Psoas muscle (tissue), 8 donors: ENCODE measurements around the gene JPH2. TPM values are rescaled to one million over a fixed set of nuclear protein-coding genes. Genes with fewer than 3 reads are reported as not detected.

ENCODE experiments used
- ATAC-seq, 4 donors: fragments of 200-7000 bp; cut with Tn5 transposase; one replicate each; pipeline ENCODE4 v1.9.1; 2020; ENCODE audit warnings: moderate library complexity in 3 of 4, mild to moderate bottlenecking in 2 of 4
- DNase-seq, 2 donors: peaks; one replicate each; pipeline ENCODE4 v3.0.0-alpha.2; 2020
- H3K27ac ChIP-seq: fragments of 200-600 bp; one replicate; pipeline ENCODE4 v1.8.0; 2022
- H3K27me3 ChIP-seq, 3 donors: fragments of 200-600 bp in 1 of 3; one replicate each; pipeline versions ENCODE4 v1.6.1 to v1.8.0; 2013 to 2022; ENCODE audit warnings: low read length in 2 of 3, mild to moderate bottlenecking in 2 of 3, moderate library complexity in 1 of 3; ENCODE audit not compliant: insufficient read depth in 3 of 3
- H3K36me3 ChIP-seq, 2 donors: fragments of 200-600 bp in 1 of 2; one replicate each; pipeline versions ENCODE4 v1.6.1 to v1.8.0; 2013 to 2022; ENCODE audit warnings: low read depth in 1 of 2, mild to moderate bottlenecking in 1 of 2, moderate library complexity in 1 of 2; ENCODE audit not compliant: insufficient read depth in 1 of 2
- H3K4me1 ChIP-seq: fragments of 200-600 bp; one replicate; pipeline ENCODE4 v1.8.0; 2022
- H3K4me3 ChIP-seq: fragments of 200-600 bp; one replicate; pipeline ENCODE4 v1.8.0; 2022; ENCODE audit warnings: mild to moderate bottlenecking
- H3K9me3 ChIP-seq: fragments of 200-600 bp; one replicate; pipeline ENCODE4 v1.8.0; 2022
- WGBS, 3 donors: extraction: QIAGEN DNeasy Blood & Tissue Kit; methylation state at CpG; one replicate each; pipeline versions ENCODE4 v1.1.6 to v1.1.7; 2013; 5-methylcytosine and 5-hydroxymethylcytosine counted together
- intact Hi-C, 2 donors: fragments of 100-400 bp; cut with DNase I; formaldehyde crosslinking; loops; one replicate each; pipeline versions ENCODE4 v1.11.0 to v1.14.2; 2022
- polyA plus RNA-seq, 3 donors: library from polyadenylated mRNA; stranded (reverse); fragments of 200-250 nt; gene quantifications; one replicate each; pipeline ENCODE4 v1.2.3, GENCODE V29; 2013
- total RNA-seq, 4 donors: library from RNA; stranded (reverse); fragmentation: NEBNext Ultra II Directional in 2 of 4; extraction: Animal tissue kit (Norgen Biotek cat#: 25700) in 2 of 4; gene quantifications; one replicate each; pipeline versions ENCODE4 v1.2.1 to v1.2.4, GENCODE V29; 2021 to 2023
- TF ChIP-seq, protein P1 (sequence below): fragments of 200-600 bp; IDR thresholded peaks from one replicate; pipeline ENCODE4 v1.8.0; 2022; ENCODE audit warnings: antibody characterized with exemption
- donor health status: healthy with polysubstance abuse.
- donor health status: DM: no; HTN: no; CAD: no; lungs with moderate emphysema.
- donor health status: Bipolar disorder and iron deficiency.
- donor health status: healthy.
- donor health status: DM: yes; HTN: yes; CAD: no.
- donor health status: DM: no; HTN: no; CAD: no.
- donor health status: DM: no; HTN: no; CAD: no.
- donor health status: DM: yes; HTN: yes; CAD: no.

The JPH2 gene
- total and polyA plus RNA-seq, 7 donors: 13.5 to 145 (median 48.0) TPM

- H3K9me3 ChIP-seq: no peaks in the 10 kb centered on the region
- WGBS, 3 donors: 46 to 64% (median 48%) methylated on average over 8 of the region's 8 CpGs
- peak overlapping the region; percentile 53 for H3K4me3 ChIP-seq
- TF ChIP-seq, protein P1, sequence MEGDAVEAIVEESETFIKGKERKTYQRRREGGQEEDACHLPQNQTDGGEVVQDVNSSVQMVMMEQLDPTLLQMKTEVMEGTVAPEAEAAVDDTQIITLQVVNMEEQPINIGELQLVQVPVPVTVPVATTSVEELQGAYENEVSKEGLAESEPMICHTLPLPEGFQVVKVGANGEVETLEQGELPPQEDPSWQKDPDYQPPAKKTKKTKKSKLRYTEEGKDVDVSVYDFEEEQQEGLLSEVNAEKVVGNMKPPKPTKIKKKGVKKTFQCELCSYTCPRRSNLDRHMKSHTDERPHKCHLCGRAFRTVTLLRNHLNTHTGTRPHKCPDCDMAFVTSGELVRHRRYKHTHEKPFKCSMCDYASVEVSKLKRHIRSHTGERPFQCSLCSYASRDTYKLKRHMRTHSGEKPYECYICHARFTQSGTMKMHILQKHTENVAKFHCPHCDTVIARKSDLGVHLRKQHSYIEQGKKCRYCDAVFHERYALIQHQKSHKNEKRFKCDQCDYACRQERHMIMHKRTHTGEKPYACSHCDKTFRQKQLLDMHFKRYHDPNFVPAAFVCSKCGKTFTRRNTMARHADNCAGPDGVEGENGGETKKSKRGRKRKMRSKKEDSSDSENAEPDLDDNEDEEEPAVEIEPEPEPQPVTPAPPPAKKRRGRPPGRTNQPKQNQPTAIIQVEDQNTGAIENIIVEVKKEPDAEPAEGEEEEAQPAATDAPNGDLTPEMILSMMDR: no peak
- H3K36me3 ChIP-seq: no peaks in the 10 kb centered on the region
- intact Hi-C loops: no loop called here
- H3K4me1 ChIP-seq: peaks cover 43% of the 10 kb centered on the region
- no peaks in the 10 kb centered on the region for H3K27me3 ChIP-seq
- peak in 1 of 2 donors; percentile 6 for DNase-seq
- ATAC-seq: peak; percentile 43 to 81 (median 76)
- H3K27ac ChIP-seq: peak overlapping the region; percentile 80
Observed at GRCh38 chr20:44123874-44124535, 63.0 kb downstream of the JPH2 start.

GRCh38 chr20:44123251-44123650, 63.7 kb downstream of the JPH2 start:
- peaks cover 43% of the 10 kb centered on the region for H3K4me1 ChIP-seq
- no peaks in the 10 kb centered on the region for H3K36me3 ChIP-seq
- intact Hi-C loops: no loop called here
- H3K9me3 ChIP-seq: no peaks in the 10 kb centered on the region
- no peaks in the 10 kb centered on the region for H3K27me3 ChIP-seq
- peak; percentile 23 to 44 (median 32) for ATAC-seq
- DNase-seq: no peak
- TF ChIP-seq, protein P1: no peak
- peak overlapping the region; percentile 80 for H3K27ac ChIP-seq
- peak overlapping the region; percentile 53 for H3K4me3 ChIP-seq
- WGBS, 3 donors: 40 to 68% (median 57%) methylated on average over 7 of the region's 7 CpGs

GRCh38 chr20:44120676-44121425, 66.1 kb downstream of the JPH2 start:
- DNase-seq (no peak), ATAC-seq (no peak)
- Histone ChIP-seq H3K27me3 (no peaks in the 10 kb centered on the region), H3K27ac (peak overlapping the region; percentile 80), H3K4me1 (peaks cover 43% of the 10 kb centered on the region), H3K36me3 (peaks cover 0 to 9% of the 10 kb centered on the region in 2 donors), H3K9me3 (no peaks in the 10 kb centered on the region), H3K4me3 (no peak overlapping the region)
- intact Hi-C loops: no loop called here
- WGBS, 3 donors: 67 to 76% (median 70%) methylated on average over 9 of the region's 9 CpGs
- TF ChIP-seq, protein P1: no peak

DNA sequence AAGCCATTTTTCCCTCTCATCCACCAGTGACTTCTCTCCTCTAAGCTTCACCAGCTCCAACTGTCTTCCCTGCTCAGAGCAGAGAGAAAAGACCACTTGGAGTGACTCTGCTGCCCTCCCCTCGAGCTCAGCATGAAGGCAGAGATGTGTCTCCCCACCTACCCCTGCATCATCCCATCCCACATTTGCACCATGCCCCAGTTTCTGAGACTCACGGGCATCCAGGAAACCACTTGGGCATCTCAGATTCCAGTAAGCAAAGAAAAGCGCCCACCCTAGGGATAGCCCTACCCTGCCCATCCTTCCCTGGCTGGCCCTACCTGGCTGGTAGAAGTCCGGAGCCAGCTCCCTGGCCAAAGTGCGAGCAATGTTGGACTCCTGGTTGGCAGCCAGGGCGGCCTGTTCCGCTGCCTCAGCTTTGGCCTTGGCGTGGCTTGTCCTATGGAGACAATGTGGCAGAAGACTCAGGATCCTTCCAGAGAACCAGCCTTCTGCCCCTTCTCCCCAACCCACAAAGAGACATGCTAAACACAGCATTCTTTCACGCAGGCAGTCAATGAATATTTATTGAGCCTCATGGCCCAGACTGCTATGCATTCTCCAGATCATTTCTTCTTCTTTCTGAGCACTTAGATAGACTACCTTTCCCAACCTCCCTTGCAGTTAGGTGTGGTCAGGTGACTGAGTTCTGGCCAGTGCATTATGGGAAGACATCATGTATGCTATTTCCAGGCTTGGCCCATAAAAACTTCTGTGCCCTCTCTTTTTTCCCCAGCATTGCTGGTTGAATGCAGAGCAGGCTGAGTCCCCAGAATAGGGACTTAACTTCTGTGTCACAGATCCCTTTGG, 68.6 kb downstream of the JPH2 start:
- Histone ChIP-seq H3K36me3 (peaks cover 0 to 11% of the 10 kb centered on the region in 2 donors), H3K27ac (peak overlapping the region; percentile 60), H3K9me3 (no peaks in the 10 kb centered on the region), H3K4me1 (peaks cover 30% of the 10 kb centered on the region), H3K27me3 (no peaks in the 10 kb centered on the region), H3K4me3 (no peak overlapping the region)
- DNase-seq (no peak), ATAC-seq (no peak)
- WGBS, 3 donors: 52 to 64% (median 57%) methylated on average over 9 of the region's 9 CpGs
- TF ChIP-seq, protein P1: no peak
- intact Hi-C loops: loop anchor here (5.0 to 10.0 kb wide), 2 partner anchors 194 to 356 kb away; partner anchors contain the start of genes FITM2 (in 2 of the 2) and TTPAL (in 1 of the 2)
